ENCODE measurements around the gene PCNX4.

DNA sequence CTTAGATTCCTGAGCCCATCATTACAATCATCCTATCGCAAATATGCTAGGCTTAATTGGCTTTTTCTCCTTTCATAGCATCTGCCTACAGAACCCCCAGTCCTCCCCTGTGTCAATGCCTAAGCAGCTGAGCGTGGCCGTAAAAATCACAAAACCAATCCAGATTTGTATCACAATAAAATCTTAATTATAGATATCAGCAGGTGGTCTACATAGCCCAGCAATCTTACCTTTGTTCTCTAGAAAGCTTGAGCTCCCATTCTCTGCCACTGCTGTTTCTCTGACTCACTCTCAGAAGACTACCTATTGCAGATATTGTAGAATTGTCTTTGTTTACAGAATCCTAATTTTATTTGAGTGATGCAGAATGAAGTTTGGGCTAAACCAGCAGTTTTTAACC, 119.4 kb downstream of the PCNX4 start:
- no peak for TF ChIP-seq EZH2 (IDR thresholded peaks at IDR 0.05; ENCODE audit: borderline replicate concordance, low read depth, low read length, severe bottlenecking)
- TF ChIP-seq, protein P1, sequence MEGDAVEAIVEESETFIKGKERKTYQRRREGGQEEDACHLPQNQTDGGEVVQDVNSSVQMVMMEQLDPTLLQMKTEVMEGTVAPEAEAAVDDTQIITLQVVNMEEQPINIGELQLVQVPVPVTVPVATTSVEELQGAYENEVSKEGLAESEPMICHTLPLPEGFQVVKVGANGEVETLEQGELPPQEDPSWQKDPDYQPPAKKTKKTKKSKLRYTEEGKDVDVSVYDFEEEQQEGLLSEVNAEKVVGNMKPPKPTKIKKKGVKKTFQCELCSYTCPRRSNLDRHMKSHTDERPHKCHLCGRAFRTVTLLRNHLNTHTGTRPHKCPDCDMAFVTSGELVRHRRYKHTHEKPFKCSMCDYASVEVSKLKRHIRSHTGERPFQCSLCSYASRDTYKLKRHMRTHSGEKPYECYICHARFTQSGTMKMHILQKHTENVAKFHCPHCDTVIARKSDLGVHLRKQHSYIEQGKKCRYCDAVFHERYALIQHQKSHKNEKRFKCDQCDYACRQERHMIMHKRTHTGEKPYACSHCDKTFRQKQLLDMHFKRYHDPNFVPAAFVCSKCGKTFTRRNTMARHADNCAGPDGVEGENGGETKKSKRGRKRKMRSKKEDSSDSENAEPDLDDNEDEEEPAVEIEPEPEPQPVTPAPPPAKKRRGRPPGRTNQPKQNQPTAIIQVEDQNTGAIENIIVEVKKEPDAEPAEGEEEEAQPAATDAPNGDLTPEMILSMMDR (IDR thresholded peaks at IDR 0.05; ENCODE audit: borderline replicate concordance, extremely low read depth, low read length, poor library complexity, severe bottlenecking), result no peak
